ENCODE data around the gene CADM3.

CADM3 gene

DNA sequence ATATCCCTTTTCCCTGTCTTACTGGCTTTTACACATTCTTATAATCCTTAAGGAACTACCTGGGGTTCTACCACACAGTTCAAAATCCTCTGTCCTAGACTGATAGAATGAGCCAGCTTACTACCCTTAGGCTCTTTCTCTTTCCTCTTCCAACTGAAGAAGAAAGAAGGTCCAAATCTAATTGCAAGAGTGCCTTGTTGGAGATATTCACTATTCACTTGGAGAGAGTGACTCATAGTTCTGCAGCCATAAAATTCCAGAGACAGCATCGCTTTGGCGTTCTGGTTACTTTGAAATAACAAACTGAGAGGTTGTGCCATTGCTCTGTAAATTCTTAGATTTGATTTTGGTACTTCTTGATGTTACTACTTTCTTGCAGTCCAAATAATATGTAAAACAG is 4.2 kb downstream of the CADM3 start:
- peaks cover 0 to 24% (median 13%) of the 10 kb centered on the region in 4 donors for H3K4me1 ChIP-seq
- H3K27me3 ChIP-seq, result peaks cover 0 to 35% of the 10 kb centered on the region in 2 donors
- H3K9me3 ChIP-seq, result no peaks in the 10 kb centered on the region
- no peak overlapping the region for H3K27ac ChIP-seq
- TF ChIP-seq, protein P1, sequence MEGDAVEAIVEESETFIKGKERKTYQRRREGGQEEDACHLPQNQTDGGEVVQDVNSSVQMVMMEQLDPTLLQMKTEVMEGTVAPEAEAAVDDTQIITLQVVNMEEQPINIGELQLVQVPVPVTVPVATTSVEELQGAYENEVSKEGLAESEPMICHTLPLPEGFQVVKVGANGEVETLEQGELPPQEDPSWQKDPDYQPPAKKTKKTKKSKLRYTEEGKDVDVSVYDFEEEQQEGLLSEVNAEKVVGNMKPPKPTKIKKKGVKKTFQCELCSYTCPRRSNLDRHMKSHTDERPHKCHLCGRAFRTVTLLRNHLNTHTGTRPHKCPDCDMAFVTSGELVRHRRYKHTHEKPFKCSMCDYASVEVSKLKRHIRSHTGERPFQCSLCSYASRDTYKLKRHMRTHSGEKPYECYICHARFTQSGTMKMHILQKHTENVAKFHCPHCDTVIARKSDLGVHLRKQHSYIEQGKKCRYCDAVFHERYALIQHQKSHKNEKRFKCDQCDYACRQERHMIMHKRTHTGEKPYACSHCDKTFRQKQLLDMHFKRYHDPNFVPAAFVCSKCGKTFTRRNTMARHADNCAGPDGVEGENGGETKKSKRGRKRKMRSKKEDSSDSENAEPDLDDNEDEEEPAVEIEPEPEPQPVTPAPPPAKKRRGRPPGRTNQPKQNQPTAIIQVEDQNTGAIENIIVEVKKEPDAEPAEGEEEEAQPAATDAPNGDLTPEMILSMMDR (IDR thresholded peaks at IDR 0.05), result no peak
- no peak for DNase-seq
- H3K36me3 ChIP-seq, result no peaks in the 10 kb centered on the region
- intact Hi-C loops (cut with DNase I; ENCODE audit: low total_unique reads), result loop anchor here (1.0 kb wide), 1 partner anchor 18 kb away; no protein-coding TSS in a partner anchor
- no peak overlapping the region for H3K4me3 ChIP-seq

DNA sequence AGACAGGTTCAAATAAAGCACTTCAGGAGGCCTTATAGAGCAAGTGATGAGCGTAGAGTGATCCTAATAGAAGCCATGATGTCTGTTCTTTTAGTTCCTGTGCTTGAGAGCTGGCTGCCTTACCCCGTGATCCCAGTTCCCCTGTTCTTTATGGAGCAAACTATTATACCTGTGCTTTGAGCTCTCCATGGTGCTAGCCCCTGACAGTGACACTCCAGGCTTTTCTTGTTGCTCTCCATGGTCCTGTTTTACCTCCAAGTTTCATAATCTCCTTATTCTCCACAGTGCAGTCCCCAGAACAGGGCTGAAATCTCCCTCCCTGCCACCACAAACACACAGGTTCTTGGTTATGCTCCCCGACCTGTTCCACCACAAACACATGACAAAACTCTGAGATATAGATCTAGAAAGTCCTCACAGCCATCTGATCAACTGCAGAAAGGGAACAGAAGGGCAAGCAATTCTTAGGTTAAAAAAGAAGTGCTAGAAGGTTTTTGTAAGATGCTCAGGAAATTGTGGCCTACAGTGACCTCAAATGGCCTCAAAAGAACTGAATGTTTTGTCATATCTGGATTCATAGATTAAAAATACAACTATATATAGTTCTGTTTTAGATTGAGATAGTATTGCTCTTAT is 6.0 kb downstream of the CADM3 start:
- no peaks in the 10 kb centered on the region for H3K36me3 ChIP-seq
- peaks cover 0 to 25% of the 10 kb centered on the region in 2 donors for H3K27me3 ChIP-seq
- H3K4me1 ChIP-seq, result peaks cover 0 to 9% (median 2%) of the 10 kb centered on the region in 4 donors
- no peak for DNase-seq
- TF ChIP-seq, protein P1 (IDR thresholded peaks at IDR 0.05), result no peak
- H3K4me3 ChIP-seq, result no peak overlapping the region
- intact Hi-C loops (cut with DNase I; ENCODE audit: low total_unique reads), result no loop called here
- H3K27ac ChIP-seq, result no peak overlapping the region
- no peaks in the 10 kb centered on the region for H3K9me3 ChIP-seq

DNA sequence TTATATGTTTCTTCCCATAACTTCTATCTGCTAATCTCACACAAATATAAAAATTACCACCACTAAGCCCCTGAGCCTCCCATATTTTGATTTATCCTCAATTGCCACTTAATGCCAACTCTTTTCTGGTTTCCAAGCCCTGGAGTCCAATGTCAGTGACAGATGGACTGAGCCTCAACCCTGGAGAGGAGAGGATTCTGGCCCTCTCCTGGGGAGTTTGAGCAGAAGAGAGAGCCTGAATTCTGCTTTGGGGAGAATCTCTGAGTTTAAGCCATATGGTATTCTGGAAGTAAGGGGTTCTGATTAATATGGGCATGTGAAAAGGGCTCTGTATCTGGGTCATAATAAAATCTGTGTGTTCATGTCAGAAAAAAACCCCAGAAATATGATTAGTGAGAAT is 8.5 kb downstream of the CADM3 start:
- no peak for DNase-seq
- Histone ChIP-seq H3K27me3 (peaks cover 0 to 8% of the 10 kb centered on the region in 2 donors), H3K36me3 (no peaks in the 10 kb centered on the region), H3K27ac (no peak overlapping the region), H3K4me3 (no peak overlapping the region), H3K4me1 (no peaks in the 10 kb centered on the region), H3K9me3 (no peaks in the 10 kb centered on the region)
- intact Hi-C loops (cut with DNase I; ENCODE audit: low total_unique reads), result no loop called here
- TF ChIP-seq, protein P1 (IDR thresholded peaks at IDR 0.05), result no peak

DNA sequence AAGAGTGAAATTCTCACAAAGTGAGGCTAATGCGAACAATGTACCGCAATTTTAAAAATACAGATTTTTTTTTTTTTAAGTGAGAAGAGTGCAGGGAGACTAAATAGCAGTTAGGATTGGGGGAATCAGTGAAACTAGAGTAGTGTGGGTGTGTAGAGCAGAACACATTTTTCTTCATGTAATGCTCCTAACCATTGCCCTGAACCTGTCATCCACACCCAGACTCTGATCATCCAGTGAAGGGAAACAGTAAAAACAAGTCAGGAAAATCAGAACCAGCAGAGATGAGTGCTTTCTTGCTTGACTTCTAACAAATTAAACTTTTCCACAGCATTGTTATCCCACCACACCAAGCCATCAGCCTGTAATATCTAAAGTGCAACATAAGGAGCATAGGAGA is 9.1 kb downstream of the CADM3 start:
- TF ChIP-seq, protein P1 (IDR thresholded peaks at IDR 0.05), result no peak
- no peak overlapping the region for H3K27ac ChIP-seq

DNA sequence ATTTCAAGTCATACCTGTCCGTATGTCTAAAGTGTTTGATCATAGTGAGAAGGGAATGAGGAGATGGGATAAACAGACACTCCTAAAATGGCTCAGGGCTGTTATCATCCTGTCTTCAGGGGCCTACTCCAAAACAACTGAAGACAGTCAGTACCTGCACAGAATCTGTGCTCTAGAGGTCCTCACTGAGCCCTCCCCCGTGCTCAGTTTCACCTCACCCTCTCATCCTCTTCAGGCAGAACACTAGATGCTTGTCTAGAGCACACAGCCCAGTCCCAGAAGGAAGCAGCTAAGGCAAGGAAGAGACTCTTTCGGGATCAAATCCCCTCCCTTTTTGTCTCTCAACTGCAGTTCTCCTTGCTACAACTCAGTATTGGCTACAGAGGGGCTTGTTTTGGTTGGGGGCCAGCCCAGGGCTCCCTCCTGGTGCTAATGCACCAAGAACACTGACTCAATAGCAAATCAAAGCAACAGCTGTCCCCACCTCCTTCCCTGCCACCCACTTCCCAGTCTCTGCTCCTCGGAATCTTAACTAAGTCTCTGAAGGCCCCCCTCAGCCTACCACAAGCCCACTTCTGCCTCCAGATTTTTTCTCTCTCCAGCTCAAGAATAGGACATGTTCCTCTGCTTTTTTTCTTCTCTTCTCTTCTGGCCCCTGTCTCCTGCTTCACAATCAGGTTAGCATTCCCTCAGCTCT is 10.1 kb downstream of the CADM3 start:
- no peaks in the 10 kb centered on the region for H3K9me3 ChIP-seq
- no peak for DNase-seq
- H3K4me1 ChIP-seq, result no peaks in the 10 kb centered on the region
- intact Hi-C loops (cut with DNase I; ENCODE audit: low total_unique reads), result no loop called here
- H3K4me3 ChIP-seq, result no peak overlapping the region
- H3K27me3 ChIP-seq, result peaks cover 0 to 10% of the 10 kb centered on the region in 2 donors
- TF ChIP-seq, protein P1 (IDR thresholded peaks at IDR 0.05), result no peak
- no peak overlapping the region for H3K27ac ChIP-seq
- no peaks in the 10 kb centered on the region for H3K36me3 ChIP-seq

More for the DNA sequence above, 9.1 kb downstream of the CADM3 start:
- H3K4me1 ChIP-seq, result no peaks in the 10 kb centered on the region
- no peaks in the 10 kb centered on the region for H3K9me3 ChIP-seq
- no peak overlapping the region for H3K4me3 ChIP-seq
- no peak for DNase-seq
- intact Hi-C loops (cut with DNase I; ENCODE audit: low total_unique reads), result no loop called here
- H3K27me3 ChIP-seq, result peaks cover 0 to 10% of the 10 kb centered on the region in 2 donors
- no peaks in the 10 kb centered on the region for H3K36me3 ChIP-seq
